GM10847 (cell line): ENCODE results near the gene CFHR3.
"Not testable (repeated sequence)": the region's sequence is repeated elsewhere in the genome, so short reads cannot be mapped to it uniquely, and the experiment has no call there.

Experiments used
- POLR2A ChIP-seq: IDR thresholded peaks from 2 replicates; pipeline ENCODE4 v1.6.1; 2011; ENCODE audit not compliant: insufficient read length; ENCODE audit errors: extremely low read depth

CFHR3 gene

GRCh38 chr1:196774603-196775002 is at the start of gene CFHR3:
Gene CFHR3, plus strand, starts transcription at chr1:196774840. Its CDS starts 47 bp downstream, at chr1:196774887.
- no peak for TF ChIP-seq POLR2A

- no peak for TF ChIP-seq POLR2A
Measured at GRCh38 chr1:196732526-196732925, 42.1 kb upstream of the CFHR3 start.

GRCh38 chr1:196733091-196733970 is 41.3 kb upstream of the CFHR3 start:
- TF ChIP-seq POLR2A = no peak

GRCh38 chr1:196734006-196734405 is 40.6 kb upstream of the CFHR3 start:
- no peak for TF ChIP-seq POLR2A

- TF ChIP-seq POLR2A = no peak
Measured at GRCh38 chr1:196734460-196734859, 40.2 kb upstream of the CFHR3 start.

GRCh38 chr1:196738730-196739129 is 35.9 kb upstream of the CFHR3 start:
- no peak for TF ChIP-seq POLR2A

- no peak for TF ChIP-seq POLR2A
Measured at GRCh38 chr1:196773713-196774112, 927 bp upstream of the CFHR3 start.

GRCh38 chr1:196774175-196774574 is 465 bp upstream of the CFHR3 start:
- TF ChIP-seq POLR2A = no peak

GRCh38 chr1:196777603-196778002 is 3.0 kb downstream of the CFHR3 start:
- no peak for TF ChIP-seq POLR2A

- no peak for TF ChIP-seq POLR2A
Measured at GRCh38 chr1:196779093-196779492, 4.5 kb downstream of the CFHR3 start.

- TF ChIP-seq POLR2A = no peak
Measured at GRCh38 chr1:196797891-196798290, 23.3 kb downstream of the CFHR3 start.

GRCh38 chr1:196808529-196809235 is 34.0 kb downstream of the CFHR3 start:
- TF ChIP-seq POLR2A = no peak

- TF ChIP-seq POLR2A = not testable (repeated sequence)
Measured at GRCh38 chr1:196819531-196819930, 44.9 kb downstream of the CFHR3 start, which contains the start of gene CFHR1. Gene CFHR1, plus strand, starts transcription at chr1:196819731. Its CDS starts 114 bp downstream, at chr1:196819845.
